HEK293T (cell line): ENCODE measurements around the gene CFAP210.

Experiments used
- ARNT ChIP-seq: fragments of 450-650 bp; IDR thresholded peaks from 2 replicates; pipeline ENCODE4 v1.6.1; 2017; ENCODE audit warnings: mild to moderate bottlenecking
- BHLHE40 ChIP-seq: fragments of 450-650 bp; IDR thresholded peaks from 2 replicates; pipeline ENCODE4 v1.6.1; 2016; ENCODE audit warnings: mild to moderate bottlenecking, moderate library complexity, borderline replicate concordance
- ELF4 ChIP-seq: fragments of 450-650 bp; IDR thresholded peaks from 2 replicates; pipeline ENCODE4 v1.6.1; 2017; ENCODE audit warnings: antibody characterized with exemption
- HDGF ChIP-seq: fragments of 450-650 bp; IDR thresholded peaks from 2 replicates; pipeline ENCODE4 v1.6.1; 2017; ENCODE audit warnings: antibody characterized with exemption, borderline replicate concordance
- L3MBTL2 ChIP-seq: fragments of 450-650 bp; conservative IDR thresholded peaks from 2 replicates; pipeline ENCODE4 v1.6.1; 2016; ENCODE audit warnings: mild to moderate bottlenecking
- NFRKB ChIP-seq: fragments of 450-650 bp; IDR thresholded peaks from 2 replicates; pipeline ENCODE4 v1.6.1; 2016; ENCODE audit warnings: mild to moderate bottlenecking, moderate library complexity
- PKNOX1 ChIP-seq: fragments of 450-650 bp; IDR thresholded peaks from 2 replicates; pipeline ENCODE4 v1.6.1; 2016
- SP1 ChIP-seq: fragments of 450-650 bp; IDR thresholded peaks from 2 replicates; pipeline ENCODE4 v1.6.1; 2017
- SUZ12 ChIP-seq: fragments of 450-650 bp; IDR thresholded peaks from 2 replicates; pipeline ENCODE4 v1.6.1; 2016; ENCODE audit warnings: mild to moderate bottlenecking
- ZNF384 ChIP-seq: fragments of 450-650 bp; IDR thresholded peaks from 2 replicates; pipeline ENCODE4 v1.6.1; 2016

DNA sequence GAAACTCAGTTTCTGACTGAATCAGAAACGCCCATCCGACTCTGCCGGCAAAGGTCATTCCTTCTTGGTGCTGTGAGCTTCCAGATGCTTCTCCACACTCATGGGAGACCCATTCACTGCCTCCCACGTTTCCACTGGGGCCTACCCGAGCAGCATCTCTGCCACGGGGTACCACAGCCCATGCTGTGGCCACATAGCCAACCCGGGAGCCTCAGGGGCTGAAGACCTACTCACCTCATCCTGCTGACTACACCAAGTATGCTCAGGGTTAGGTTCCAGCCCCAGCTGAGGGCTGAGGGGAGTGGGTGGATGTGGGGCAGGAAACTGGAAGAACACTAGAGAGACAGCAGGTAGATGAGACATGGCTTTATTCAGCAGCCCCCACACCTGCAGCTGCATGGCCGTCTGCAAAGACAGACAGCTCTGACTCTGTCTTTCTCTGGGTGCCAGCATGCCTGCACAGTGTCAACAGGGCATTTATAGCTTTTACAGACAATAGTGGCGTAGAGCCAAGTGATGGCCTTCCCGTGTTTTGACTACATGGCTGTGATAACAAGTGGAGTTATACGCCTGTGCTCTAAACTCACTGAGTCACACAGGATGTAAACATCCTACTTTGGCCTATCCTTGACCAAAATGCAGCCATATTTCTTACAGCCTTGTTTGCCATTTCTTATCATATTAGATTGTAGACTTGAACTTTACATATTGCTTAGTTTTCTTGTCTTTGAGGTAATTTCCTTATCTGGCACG lies 22.9 kb upstream of the CFAP210 start:
- TF ChIP-seq L3MBTL2 = no peak
- TF ChIP-seq BHLHE40 = no peak
- no peak for TF ChIP-seq ELF4
- TF ChIP-seq ZNF384 = no peak
- TF ChIP-seq NFRKB = no peak
- no peak for TF ChIP-seq PKNOX1
- no peak for TF ChIP-seq SP1
- no peak for TF ChIP-seq SUZ12
- no peak for TF ChIP-seq HDGF
- TF ChIP-seq ARNT = no peak
